Osteocyte (in vitro differentiated cells): ENCODE results near the gene ADAMTS1. TPM values are rescaled to one million over a fixed set of nuclear protein-coding genes. Genes with fewer than 3 reads are reported as not detected.

Experiments used
- DNase-seq: peaks from one replicate; pipeline ENCODE4 v3.0.0; 2021; ENCODE audit warnings: mixed read lengths; ENCODE audit not compliant: unreplicated experiment; ENCODE audit errors: extremely low spot score
- H3K27ac Mint-ChIP-seq: one replicate; pipeline ENCODE4 v1.8.0; 2021; ENCODE audit warnings: mild to moderate bottlenecking, mixed read lengths; ENCODE audit not compliant: unreplicated experiment
- H3K27me3 Mint-ChIP-seq: one replicate; pipeline ENCODE4 v1.8.0; 2021; ENCODE audit warnings: mixed read lengths; ENCODE audit not compliant: unreplicated experiment
- H3K36me3 Mint-ChIP-seq: one replicate; pipeline ENCODE4 v1.8.0; 2021; ENCODE audit warnings: mixed read lengths; ENCODE audit not compliant: unreplicated experiment
- H3K4me1 Mint-ChIP-seq: one replicate; pipeline ENCODE4 v1.8.0; 2021; ENCODE audit warnings: mixed read lengths; ENCODE audit not compliant: unreplicated experiment
- H3K4me3 Mint-ChIP-seq: one replicate; pipeline ENCODE4 v1.8.0; 2021; ENCODE audit warnings: mild to moderate bottlenecking, moderate library complexity, mixed read lengths; ENCODE audit not compliant: unreplicated experiment
- H3K9me3 Mint-ChIP-seq: one replicate; pipeline ENCODE4 v1.8.0; 2021; ENCODE audit warnings: mixed read lengths; ENCODE audit not compliant: unreplicated experiment
- total RNA-seq: library from RNA; stranded (reverse); gene quantifications from 2 replicates; pipeline ENCODE4 v1.2.1, GENCODE V29; 2021
- TF ChIP-seq, protein P1 (sequence below): fragments of 200-600 bp; sonication (generic); IDR thresholded peaks from 2 replicates; pipeline ENCODE4 v1.5.0; 2021; ENCODE audit warnings: antibody characterized with exemption, mild to moderate bottlenecking, moderate library complexity

ADAMTS1 gene
- total RNA-seq, 1 donor from 2014 or later, result 38.0 TPM

DNA sequence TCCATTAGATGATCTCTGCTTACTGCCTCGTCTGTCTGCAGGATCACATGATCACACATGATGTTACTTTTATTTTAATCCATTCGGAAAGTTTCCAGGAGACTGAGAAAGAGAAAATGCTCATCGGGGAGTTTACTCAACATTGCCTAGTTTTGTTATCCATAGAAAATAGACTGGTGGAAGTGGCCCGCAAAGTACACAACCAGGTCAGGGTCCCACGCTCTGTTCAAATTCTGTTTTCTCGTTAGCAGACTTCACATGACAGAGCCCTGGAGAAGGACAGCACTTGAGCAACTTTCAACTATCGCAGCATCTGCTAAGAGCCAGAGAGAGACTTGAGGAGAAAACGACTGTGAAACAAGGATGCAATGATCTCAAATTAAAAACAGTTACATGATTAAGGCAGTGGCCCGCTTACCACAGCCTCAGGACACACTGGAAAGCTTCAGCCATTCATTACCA is 44.2 kb downstream of the ADAMTS1 start:
- Mint-ChIP-seq H3K4me1 (peaks cover 27% of the 10 kb centered on the region), H3K9me3 (peaks cover 6% of the 10 kb centered on the region), H3K27ac (peak overlapping the region; percentile 86), H3K4me3 (peak overlapping the region; percentile 30), H3K36me3 (no peaks in the 10 kb centered on the region), H3K27me3 (no peaks in the 10 kb centered on the region)
- TF ChIP-seq, protein P1, sequence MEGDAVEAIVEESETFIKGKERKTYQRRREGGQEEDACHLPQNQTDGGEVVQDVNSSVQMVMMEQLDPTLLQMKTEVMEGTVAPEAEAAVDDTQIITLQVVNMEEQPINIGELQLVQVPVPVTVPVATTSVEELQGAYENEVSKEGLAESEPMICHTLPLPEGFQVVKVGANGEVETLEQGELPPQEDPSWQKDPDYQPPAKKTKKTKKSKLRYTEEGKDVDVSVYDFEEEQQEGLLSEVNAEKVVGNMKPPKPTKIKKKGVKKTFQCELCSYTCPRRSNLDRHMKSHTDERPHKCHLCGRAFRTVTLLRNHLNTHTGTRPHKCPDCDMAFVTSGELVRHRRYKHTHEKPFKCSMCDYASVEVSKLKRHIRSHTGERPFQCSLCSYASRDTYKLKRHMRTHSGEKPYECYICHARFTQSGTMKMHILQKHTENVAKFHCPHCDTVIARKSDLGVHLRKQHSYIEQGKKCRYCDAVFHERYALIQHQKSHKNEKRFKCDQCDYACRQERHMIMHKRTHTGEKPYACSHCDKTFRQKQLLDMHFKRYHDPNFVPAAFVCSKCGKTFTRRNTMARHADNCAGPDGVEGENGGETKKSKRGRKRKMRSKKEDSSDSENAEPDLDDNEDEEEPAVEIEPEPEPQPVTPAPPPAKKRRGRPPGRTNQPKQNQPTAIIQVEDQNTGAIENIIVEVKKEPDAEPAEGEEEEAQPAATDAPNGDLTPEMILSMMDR, result no peak
- DNase-seq, result no peak

DNA sequence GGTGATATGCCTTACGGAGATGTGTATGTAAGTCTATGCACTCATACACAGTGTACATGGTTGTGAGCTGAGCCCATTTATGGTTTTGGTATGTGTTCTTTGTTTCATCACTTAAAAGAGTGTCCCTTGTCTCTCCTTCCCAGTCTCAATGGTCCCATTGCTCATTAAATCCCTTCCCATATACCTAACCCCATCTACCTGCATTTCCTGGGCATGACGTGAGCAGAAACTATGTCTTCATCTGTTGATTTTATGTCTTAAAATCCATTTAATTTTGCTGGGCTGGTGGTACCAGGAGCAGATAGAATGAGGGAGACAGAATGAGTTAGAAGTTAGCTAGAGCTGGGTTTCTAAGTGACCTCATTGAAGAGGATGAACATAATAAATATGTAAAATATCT is 44.8 kb downstream of the ADAMTS1 start:
- H3K9me3 Mint-ChIP-seq, result peaks cover 6% of the 10 kb centered on the region
- H3K27ac Mint-ChIP-seq, result no peak overlapping the region
- no peaks in the 10 kb centered on the region for H3K27me3 Mint-ChIP-seq
- no peaks in the 10 kb centered on the region for H3K36me3 Mint-ChIP-seq
- no peak overlapping the region for H3K4me3 Mint-ChIP-seq
- no peak for DNase-seq
- H3K4me1 Mint-ChIP-seq, result peaks cover 31% of the 10 kb centered on the region
- TF ChIP-seq, protein P1, result no peak

GRCh38 chr21:26800001-26800400 is 45.2 kb downstream of the ADAMTS1 start:
- no peak for DNase-seq
- H3K4me1 Mint-ChIP-seq, result peaks cover 35% of the 10 kb centered on the region
- H3K9me3 Mint-ChIP-seq, result peaks cover 6% of the 10 kb centered on the region
- H3K27me3 Mint-ChIP-seq, result no peaks in the 10 kb centered on the region
- no peak overlapping the region for H3K27ac Mint-ChIP-seq
- H3K4me3 Mint-ChIP-seq, result no peak overlapping the region
- no peaks in the 10 kb centered on the region for H3K36me3 Mint-ChIP-seq
- TF ChIP-seq, protein P1, result no peak

DNA sequence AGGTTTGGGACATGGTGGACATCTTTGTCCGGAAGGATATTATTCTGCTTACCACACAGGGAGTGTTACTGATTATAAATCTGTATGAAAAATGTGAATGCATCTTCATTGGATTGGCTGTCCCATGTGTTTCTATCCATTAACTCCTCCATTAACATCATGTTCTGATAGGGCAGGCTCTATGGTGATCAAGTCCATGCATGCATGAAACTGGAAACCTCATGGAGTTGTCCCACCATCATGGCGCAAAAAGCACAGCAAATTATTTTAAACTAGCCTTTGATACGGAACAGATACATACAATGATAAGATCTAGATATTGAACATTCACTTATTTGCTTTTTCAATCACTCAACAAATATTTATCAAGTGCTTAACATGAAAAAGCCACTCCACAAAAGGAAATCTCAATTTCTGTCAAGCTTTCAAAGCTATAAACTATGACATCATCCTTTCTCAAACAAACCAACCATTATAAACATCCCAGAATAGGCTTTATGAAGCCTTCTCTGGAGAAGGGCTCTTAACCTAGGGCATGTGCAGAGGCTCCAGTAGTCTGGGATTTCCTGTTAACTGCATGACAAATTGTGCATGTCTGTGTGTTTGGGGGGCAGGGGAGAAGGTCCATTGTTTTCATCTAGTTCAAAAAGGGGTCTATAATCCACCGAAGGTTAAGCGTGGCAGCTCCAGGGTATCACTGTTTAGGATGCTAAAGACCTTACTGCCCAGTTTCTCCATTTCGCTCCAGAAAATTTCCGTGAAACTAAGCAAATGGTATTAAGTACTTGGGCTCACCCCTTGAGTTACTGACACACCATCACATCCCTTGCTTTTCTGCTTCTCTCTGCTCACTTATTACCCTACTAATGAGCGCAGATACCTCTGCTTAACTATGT is 46.1 kb downstream of the ADAMTS1 start:
- peaks cover 35% of the 10 kb centered on the region for H3K4me1 Mint-ChIP-seq
- no peaks in the 10 kb centered on the region for H3K36me3 Mint-ChIP-seq
- H3K4me3 Mint-ChIP-seq, result no peak overlapping the region
- DNase-seq, result no peak
- H3K9me3 Mint-ChIP-seq, result peaks cover 6% of the 10 kb centered on the region
- no peaks in the 10 kb centered on the region for H3K27me3 Mint-ChIP-seq
- TF ChIP-seq, protein P1, result no peak
- no peak overlapping the region for H3K27ac Mint-ChIP-seq

DNA sequence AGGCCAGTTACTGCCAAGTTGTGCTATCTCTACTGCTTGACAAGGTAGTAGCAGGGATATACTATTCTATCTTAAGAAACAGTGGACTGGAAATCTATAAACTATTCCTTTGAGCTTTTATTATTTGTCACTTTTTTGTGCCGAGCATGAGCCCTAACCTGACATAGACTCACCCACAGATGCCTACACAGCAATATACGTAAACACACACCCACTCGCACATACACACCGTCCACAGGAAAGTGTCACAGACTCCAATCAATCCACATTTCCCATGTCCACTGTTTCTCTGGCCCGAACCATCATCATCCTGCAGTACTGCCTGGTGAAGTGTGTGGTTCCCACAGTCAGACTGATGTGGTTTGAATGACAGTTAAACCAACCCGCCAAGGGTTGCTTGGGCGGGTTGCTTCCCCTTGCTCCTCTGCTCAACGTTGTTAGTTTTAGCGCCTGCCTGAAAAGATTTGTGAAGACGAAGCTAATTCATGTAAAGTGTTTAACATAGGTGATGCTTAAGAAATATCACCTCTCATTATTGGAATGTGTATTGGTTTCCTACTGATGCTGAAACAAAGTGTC is 47.2 kb downstream of the ADAMTS1 start:
- Mint-ChIP-seq H3K4me3 (no peak overlapping the region), H3K9me3 (peaks cover 6% of the 10 kb centered on the region), H3K36me3 (no peaks in the 10 kb centered on the region), H3K4me1 (peaks cover 35% of the 10 kb centered on the region), H3K27ac (no peak overlapping the region), H3K27me3 (peaks cover 3% of the 10 kb centered on the region)
- no peak for DNase-seq
- TF ChIP-seq, protein P1, result no peak
